Measurements from ENCODE around the gene RRAGD.

RRAGD gene

GRCh38 chr6:89411145-89412070 is 665 bp downstream of the RRAGD start:
- Histone ChIP-seq H3K9ac (ENCODE audit: low read depth, low read length) (no peak overlapping the region; the same call in none of the 2 replicates), H3K4me3 (ENCODE audit: low read depth, low read length) (peak overlapping the region; percentile 88), H3K4me1 (ENCODE audit: control insufficient read depth, insufficient read depth, low read length) (peaks cover 42% of the 10 kb centered on the region), H3K27me3 (ENCODE audit: control insufficient read depth, insufficient read depth, low read length) (peaks cover 39% of the 10 kb centered on the region), H3K9me3 (ENCODE audit: control insufficient read depth, insufficient read depth, low read length) (no peaks in the 10 kb centered on the region), H3K27ac (ENCODE audit: low read depth, low read length) (peak overlapping the region; percentile 71), H3K36me3 (ENCODE audit: control insufficient read depth, insufficient read depth, low read length) (no peaks in the 10 kb centered on the region)

- Histone ChIP-seq H3K9me3 (ENCODE audit: control insufficient read depth, insufficient read depth, low read length) (no peaks in the 10 kb centered on the region), H3K4me3 (ENCODE audit: low read depth, low read length) (peak overlapping the region; percentile 88), H3K36me3 (ENCODE audit: control insufficient read depth, insufficient read depth, low read length) (no peaks in the 10 kb centered on the region), H3K27me3 (ENCODE audit: control insufficient read depth, insufficient read depth, low read length) (peaks cover 39% of the 10 kb centered on the region), H3K27ac (ENCODE audit: low read depth, low read length) (peak overlapping the region; percentile 71), H3K4me1 (ENCODE audit: control insufficient read depth, insufficient read depth, low read length) (peaks cover 48% of the 10 kb centered on the region), H3K9ac (ENCODE audit: low read depth, low read length) (peak overlapping the region; percentile 19; the same call in 1 of the 2 replicates)
Measured at GRCh38 chr6:89410788-89411144, 1.3 kb downstream of the RRAGD start.

- H3K9me3 ChIP-seq (ENCODE audit: control insufficient read depth, insufficient read depth, low read length): no peaks in the 10 kb centered on the region
- peak overlapping the region; percentile 71 for H3K27ac ChIP-seq (ENCODE audit: low read depth, low read length)
- no peaks in the 10 kb centered on the region for H3K36me3 ChIP-seq (ENCODE audit: control insufficient read depth, insufficient read depth, low read length)
- H3K4me1 ChIP-seq (ENCODE audit: control insufficient read depth, insufficient read depth, low read length): peaks cover 53% of the 10 kb centered on the region
- peak overlapping the region; percentile 88 for H3K4me3 ChIP-seq (ENCODE audit: low read depth, low read length)
- 0 out of 2 replicates have a peak overlapping the region, but pooled peaks have one; percentile 19 for H3K9ac ChIP-seq (ENCODE audit: low read depth, low read length)
- peaks cover 39% of the 10 kb centered on the region for H3K27me3 ChIP-seq (ENCODE audit: control insufficient read depth, insufficient read depth, low read length)
Measured at GRCh38 chr6:89410231-89410761, 1.8 kb downstream of the RRAGD start.

GRCh38 chr6:89409461-89410035 is 2.5 kb downstream of the RRAGD start:
- H3K4me3 ChIP-seq (ENCODE audit: low read depth, low read length): peak overlapping the region; percentile 88
- H3K27ac ChIP-seq (ENCODE audit: low read depth, low read length): peak overlapping the region; percentile 71
- H3K27me3 ChIP-seq (ENCODE audit: control insufficient read depth, insufficient read depth, low read length): peaks cover 38% of the 10 kb centered on the region
- no peaks in the 10 kb centered on the region for H3K36me3 ChIP-seq (ENCODE audit: control insufficient read depth, insufficient read depth, low read length)
- H3K9me3 ChIP-seq (ENCODE audit: control insufficient read depth, insufficient read depth, low read length): no peaks in the 10 kb centered on the region
- H3K9ac ChIP-seq (ENCODE audit: low read depth, low read length): no peak overlapping the region
- H3K4me1 ChIP-seq (ENCODE audit: control insufficient read depth, insufficient read depth, low read length): peaks cover 53% of the 10 kb centered on the region

- peaks cover 50% of the 10 kb centered on the region for H3K4me1 ChIP-seq (ENCODE audit: control insufficient read depth, insufficient read depth, low read length)
- no peak overlapping the region for H3K27ac ChIP-seq (ENCODE audit: low read depth, low read length)
- no peaks in the 10 kb centered on the region for H3K36me3 ChIP-seq (ENCODE audit: control insufficient read depth, insufficient read depth, low read length)
- peaks cover 13% of the 10 kb centered on the region for H3K27me3 ChIP-seq (ENCODE audit: control insufficient read depth, insufficient read depth, low read length)
- H3K4me3 ChIP-seq (ENCODE audit: low read depth, low read length): no peak overlapping the region
- H3K9me3 ChIP-seq (ENCODE audit: control insufficient read depth, insufficient read depth, low read length): no peaks in the 10 kb centered on the region
- H3K9ac ChIP-seq (ENCODE audit: low read depth, low read length): no peak overlapping the region
Measured at GRCh38 chr6:89406141-89406540, 5.9 kb downstream of the RRAGD start.

- Histone ChIP-seq H3K4me3 (ENCODE audit: low read depth, low read length) (no peak overlapping the region), H3K36me3 (ENCODE audit: control insufficient read depth, insufficient read depth, low read length) (no peaks in the 10 kb centered on the region), H3K4me1 (ENCODE audit: control insufficient read depth, insufficient read depth, low read length) (peaks cover 38% of the 10 kb centered on the region), H3K9ac (ENCODE audit: low read depth, low read length) (no peak overlapping the region), H3K27ac (ENCODE audit: low read depth, low read length) (no peak overlapping the region), H3K9me3 (ENCODE audit: control insufficient read depth, insufficient read depth, low read length) (no peaks in the 10 kb centered on the region), H3K27me3 (ENCODE audit: control insufficient read depth, insufficient read depth, low read length) (0 out of 2 replicates have a peak, but pooled peaks cover 4% of the 10 kb centered on the region)
Measured at GRCh38 chr6:89404512-89404911, 7.6 kb downstream of the RRAGD start.

- no peaks in the 10 kb centered on the region for H3K9me3 ChIP-seq (ENCODE audit: control insufficient read depth, insufficient read depth, low read length)
- no peak overlapping the region for H3K27ac ChIP-seq (ENCODE audit: low read depth, low read length)
- 0 out of 2 replicates have a peak, but pooled peaks cover 2% of the 10 kb centered on the region for H3K27me3 ChIP-seq (ENCODE audit: control insufficient read depth, insufficient read depth, low read length)
- H3K4me1 ChIP-seq (ENCODE audit: control insufficient read depth, insufficient read depth, low read length): peaks cover 22% of the 10 kb centered on the region
- no peak overlapping the region for H3K9ac ChIP-seq (ENCODE audit: low read depth, low read length)
- no peaks in the 10 kb centered on the region for H3K36me3 ChIP-seq (ENCODE audit: control insufficient read depth, insufficient read depth, low read length)
- no peak overlapping the region for H3K4me3 ChIP-seq (ENCODE audit: low read depth, low read length)
Measured at GRCh38 chr6:89402776-89403175, 9.3 kb downstream of the RRAGD start.

- H3K27ac ChIP-seq (ENCODE audit: low read depth, low read length): no peak overlapping the region
- H3K4me3 ChIP-seq (ENCODE audit: low read depth, low read length): no peak overlapping the region
- no peaks in the 10 kb centered on the region for H3K9me3 ChIP-seq (ENCODE audit: control insufficient read depth, insufficient read depth, low read length)
- peaks cover 7% of the 10 kb centered on the region for H3K4me1 ChIP-seq (ENCODE audit: control insufficient read depth, insufficient read depth, low read length)
- no peaks in the 10 kb centered on the region for H3K36me3 ChIP-seq (ENCODE audit: control insufficient read depth, insufficient read depth, low read length)
- H3K9ac ChIP-seq (ENCODE audit: low read depth, low read length): no peak overlapping the region
- H3K27me3 ChIP-seq (ENCODE audit: control insufficient read depth, insufficient read depth, low read length): no peaks in the 10 kb centered on the region
Measured at GRCh38 chr6:89400912-89401399, 11.1 kb downstream of the RRAGD start.

- Histone ChIP-seq H3K27me3 (ENCODE audit: control insufficient read depth, insufficient read depth, low read length) (no peaks in the 10 kb centered on the region), H3K9ac (ENCODE audit: low read depth, low read length) (no peak overlapping the region), H3K4me3 (ENCODE audit: low read depth, low read length) (no peak overlapping the region), H3K36me3 (ENCODE audit: control insufficient read depth, insufficient read depth, low read length) (no peaks in the 10 kb centered on the region), H3K4me1 (ENCODE audit: control insufficient read depth, insufficient read depth, low read length) (no peaks in the 10 kb centered on the region), H3K27ac (ENCODE audit: low read depth, low read length) (no peak overlapping the region), H3K9me3 (ENCODE audit: control insufficient read depth, insufficient read depth, low read length) (no peaks in the 10 kb centered on the region)
Measured at GRCh38 chr6:89400050-89400449, 12.0 kb downstream of the RRAGD start.

- H3K27ac ChIP-seq (ENCODE audit: low read depth, low read length): no peak overlapping the region
- no peaks in the 10 kb centered on the region for H3K36me3 ChIP-seq (ENCODE audit: control insufficient read depth, insufficient read depth, low read length)
- H3K4me3 ChIP-seq (ENCODE audit: low read depth, low read length): no peak overlapping the region
- no peaks in the 10 kb centered on the region for H3K4me1 ChIP-seq (ENCODE audit: control insufficient read depth, insufficient read depth, low read length)
- no peaks in the 10 kb centered on the region for H3K9me3 ChIP-seq (ENCODE audit: control insufficient read depth, insufficient read depth, low read length)
- H3K27me3 ChIP-seq (ENCODE audit: control insufficient read depth, insufficient read depth, low read length): no peaks in the 10 kb centered on the region
- H3K9ac ChIP-seq (ENCODE audit: low read depth, low read length): no peak overlapping the region
Measured at GRCh38 chr6:89398762-89399525, 13.1 kb downstream of the RRAGD start.

Measured in HUES48 (cell line).